Osteocyte (in vitro differentiated cells): Measurements from ENCODE around the gene EVC. TPM values are rescaled to one million over a fixed set of nuclear protein-coding genes. Genes with fewer than 3 reads are reported as not detected.

Experiments
- DNase-seq: peaks from one replicate; pipeline ENCODE4 v3.0.0; 2021; ENCODE audit warnings: mixed read lengths; ENCODE audit not compliant: unreplicated experiment; ENCODE audit errors: extremely low spot score
- H3K27ac Mint-ChIP-seq: one replicate; pipeline ENCODE4 v1.8.0; 2021; ENCODE audit warnings: mild to moderate bottlenecking, mixed read lengths; ENCODE audit not compliant: unreplicated experiment
- H3K27me3 Mint-ChIP-seq: one replicate; pipeline ENCODE4 v1.8.0; 2021; ENCODE audit warnings: mixed read lengths; ENCODE audit not compliant: unreplicated experiment
- H3K36me3 Mint-ChIP-seq: one replicate; pipeline ENCODE4 v1.8.0; 2021; ENCODE audit warnings: mixed read lengths; ENCODE audit not compliant: unreplicated experiment
- H3K4me1 Mint-ChIP-seq: one replicate; pipeline ENCODE4 v1.8.0; 2021; ENCODE audit warnings: mixed read lengths; ENCODE audit not compliant: unreplicated experiment
- H3K4me3 Mint-ChIP-seq: one replicate; pipeline ENCODE4 v1.8.0; 2021; ENCODE audit warnings: mild to moderate bottlenecking, moderate library complexity, mixed read lengths; ENCODE audit not compliant: unreplicated experiment
- H3K9me3 Mint-ChIP-seq: one replicate; pipeline ENCODE4 v1.8.0; 2021; ENCODE audit warnings: mixed read lengths; ENCODE audit not compliant: unreplicated experiment
- CTCF ChIP-seq: fragments of 200-600 bp; sonication (generic); IDR thresholded peaks from 2 replicates; pipeline ENCODE4 v1.5.0; 2021; ENCODE audit warnings: antibody characterized with exemption, mild to moderate bottlenecking, moderate library complexity
- total RNA-seq: library from RNA; stranded (reverse); gene quantifications from 2 replicates; pipeline ENCODE4 v1.2.1, GENCODE V29; 2021

EVC gene
- total RNA-seq, 1 donor from 2014 or later, result 41.6 TPM

- no peak overlapping the region for H3K4me3 Mint-ChIP-seq
- no peaks in the 10 kb centered on the region for H3K4me1 Mint-ChIP-seq
- H3K27ac Mint-ChIP-seq, result no peak overlapping the region
- DNase-seq, result no peak
- peaks cover 36% of the 10 kb centered on the region for H3K36me3 Mint-ChIP-seq
- H3K27me3 Mint-ChIP-seq, result no peaks in the 10 kb centered on the region
- TF ChIP-seq CTCF, result no peak
- no peaks in the 10 kb centered on the region for H3K9me3 Mint-ChIP-seq
Measured at GRCh38 chr4:5796976-5797375, 86.0 kb downstream of the EVC start.

- Mint-ChIP-seq H3K36me3 (peaks cover 38% of the 10 kb centered on the region), H3K27me3 (no peaks in the 10 kb centered on the region), H3K9me3 (no peaks in the 10 kb centered on the region), H3K27ac (no peak overlapping the region), H3K4me3 (no peak overlapping the region), H3K4me1 (no peaks in the 10 kb centered on the region)
- DNase-seq, result no peak
- TF ChIP-seq CTCF, result no peak
Measured at GRCh38 chr4:5797866-5798265, 86.9 kb downstream of the EVC start.

- H3K27ac Mint-ChIP-seq, result peak overlapping the region; percentile 7
- no peaks in the 10 kb centered on the region for H3K4me1 Mint-ChIP-seq
- H3K27me3 Mint-ChIP-seq, result no peaks in the 10 kb centered on the region
- H3K9me3 Mint-ChIP-seq, result no peaks in the 10 kb centered on the region
- H3K4me3 Mint-ChIP-seq, result no peak overlapping the region
- peaks cover 42% of the 10 kb centered on the region for H3K36me3 Mint-ChIP-seq
- DNase-seq, result no peak
- no peak for TF ChIP-seq CTCF
Measured at GRCh38 chr4:5798462-5798861, 87.5 kb downstream of the EVC start.

- Mint-ChIP-seq H3K9me3 (no peaks in the 10 kb centered on the region), H3K36me3 (peaks cover 45% of the 10 kb centered on the region), H3K27me3 (no peaks in the 10 kb centered on the region), H3K4me3 (no peak overlapping the region), H3K27ac (no peak overlapping the region), H3K4me1 (no peaks in the 10 kb centered on the region)
- no peak for TF ChIP-seq CTCF
- no peak for DNase-seq
Measured at GRCh38 chr4:5798946-5799345, 87.9 kb downstream of the EVC start.

GRCh38 chr4:5799406-5799805 lies 88.4 kb downstream of the EVC start:
- no peak overlapping the region for H3K27ac Mint-ChIP-seq
- no peaks in the 10 kb centered on the region for H3K9me3 Mint-ChIP-seq
- no peak for DNase-seq
- no peak overlapping the region for H3K4me3 Mint-ChIP-seq
- H3K4me1 Mint-ChIP-seq, result no peaks in the 10 kb centered on the region
- peaks cover 45% of the 10 kb centered on the region for H3K36me3 Mint-ChIP-seq
- H3K27me3 Mint-ChIP-seq, result no peaks in the 10 kb centered on the region
- TF ChIP-seq CTCF, result no peak
